ENCODE measurements around the gene SIK1. TPM values are rescaled to one million over a fixed set of nuclear protein-coding genes. Genes with fewer than 3 reads are reported as not detected.
"Not testable (repeated sequence)": the region's sequence is repeated elsewhere in the genome, so short reads cannot be mapped to it uniquely, and the experiment has no call there.

Gene SIK1
- total RNA-seq, 1 donor from 2014 or later: 93.5 TPM

DNA sequence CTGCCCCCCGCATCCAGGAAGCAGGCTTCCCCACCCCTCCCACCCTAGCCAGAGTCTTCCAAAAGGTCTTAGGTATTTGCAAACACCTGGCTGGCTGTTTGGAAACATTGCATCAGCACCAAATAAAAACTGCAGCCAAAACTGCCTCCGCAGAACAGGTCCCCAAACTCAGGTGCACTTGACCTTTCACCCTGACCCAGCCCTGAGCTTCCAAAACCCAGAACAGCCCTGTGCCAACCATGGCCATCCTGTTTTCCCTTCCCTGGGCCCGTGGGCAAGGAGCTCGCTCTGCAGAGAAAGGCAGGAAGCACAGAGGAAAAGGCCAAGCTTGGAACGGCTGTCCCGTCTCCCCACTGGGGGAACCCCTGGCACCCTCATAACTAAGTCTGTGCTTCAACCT, 2.0 kb upstream of the SIK1 start:
- intact Hi-C loops (cut with DNase I); H3K4me3 ChIP-seq; DNase-seq (ENCODE audit: extremely low spot score in 2 of 2); H3K27me3 ChIP-seq; H3K4me1 ChIP-seq; H3K36me3 ChIP-seq; H3K9me3 ChIP-seq; H3K27ac ChIP-seq: not testable (repeated sequence)

DNA sequence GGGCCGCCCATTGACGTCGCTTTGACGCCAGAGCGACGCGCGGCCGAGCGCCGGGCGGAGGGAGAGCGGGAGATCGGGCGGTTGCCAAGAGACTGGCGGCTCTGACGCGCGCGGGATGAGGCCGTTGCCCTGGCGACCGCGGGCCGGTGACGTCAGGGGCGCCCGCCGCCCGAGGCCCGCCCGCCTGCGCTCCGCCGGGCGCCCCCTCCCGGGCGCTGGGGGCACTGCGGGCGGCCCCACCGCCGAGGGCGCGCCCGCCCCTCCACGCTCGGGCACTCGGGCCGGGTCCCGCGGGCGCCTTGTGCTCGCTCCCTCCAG, 270 bp upstream of the SIK1 start:
- H3K4me1 ChIP-seq; H3K9me3 ChIP-seq; H3K4me3 ChIP-seq; H3K36me3 ChIP-seq; H3K27me3 ChIP-seq; H3K27ac ChIP-seq; intact Hi-C loops (cut with DNase I); DNase-seq (ENCODE audit: extremely low spot score in 2 of 2): not testable (repeated sequence)

DNA sequence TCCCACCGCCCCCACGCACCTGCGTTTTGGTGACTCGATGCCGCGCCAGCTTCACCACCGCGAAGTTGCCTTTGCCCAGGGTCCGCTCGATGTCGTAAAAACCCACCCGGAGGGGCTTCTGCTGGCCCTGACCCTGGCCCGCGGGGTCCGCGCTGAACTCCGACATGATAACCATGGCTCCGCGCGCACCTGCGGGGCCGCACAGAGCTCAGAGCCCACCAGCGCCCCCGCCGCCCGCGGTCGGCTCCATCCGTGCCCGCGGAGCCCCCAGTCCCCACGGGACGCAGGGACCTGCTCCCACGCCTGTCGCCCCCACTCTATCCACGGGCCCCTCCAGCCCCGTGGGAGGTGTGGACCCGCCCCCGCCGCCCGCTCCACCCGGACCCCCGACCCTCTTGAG, 927 bp downstream of the SIK1 start:
- intact Hi-C loops (cut with DNase I); H3K9me3 ChIP-seq; H3K27ac ChIP-seq; H3K36me3 ChIP-seq; H3K27me3 ChIP-seq; H3K4me1 ChIP-seq; DNase-seq (ENCODE audit: extremely low spot score in 2 of 2); H3K4me3 ChIP-seq: not testable (repeated sequence)

DNA sequence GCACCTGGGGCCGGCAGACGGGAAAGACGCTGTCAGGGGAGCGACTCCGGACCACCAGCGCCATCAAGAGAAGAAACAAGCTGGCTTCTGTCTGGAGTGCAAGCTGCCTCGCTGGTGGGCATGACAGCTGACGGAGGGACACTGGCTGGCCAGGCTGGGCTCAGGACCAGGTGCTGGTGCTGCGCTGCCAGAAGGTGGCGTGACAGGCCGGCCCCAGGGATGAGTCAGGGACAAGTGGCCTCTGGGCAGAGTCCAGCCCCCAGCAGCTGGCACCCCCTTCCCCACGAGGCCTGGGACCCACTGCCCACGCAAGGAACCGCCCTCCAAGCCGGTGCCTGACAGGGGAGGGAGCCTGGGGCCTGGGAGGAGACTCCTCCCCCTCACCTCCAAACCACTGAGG, 7.5 kb downstream of the SIK1 start:
- H3K4me3 ChIP-seq; H3K4me1 ChIP-seq; H3K9me3 ChIP-seq; H3K36me3 ChIP-seq; DNase-seq (ENCODE audit: extremely low spot score in 2 of 2); H3K27me3 ChIP-seq; intact Hi-C loops (cut with DNase I); H3K27ac ChIP-seq: not testable (repeated sequence)

DNA sequence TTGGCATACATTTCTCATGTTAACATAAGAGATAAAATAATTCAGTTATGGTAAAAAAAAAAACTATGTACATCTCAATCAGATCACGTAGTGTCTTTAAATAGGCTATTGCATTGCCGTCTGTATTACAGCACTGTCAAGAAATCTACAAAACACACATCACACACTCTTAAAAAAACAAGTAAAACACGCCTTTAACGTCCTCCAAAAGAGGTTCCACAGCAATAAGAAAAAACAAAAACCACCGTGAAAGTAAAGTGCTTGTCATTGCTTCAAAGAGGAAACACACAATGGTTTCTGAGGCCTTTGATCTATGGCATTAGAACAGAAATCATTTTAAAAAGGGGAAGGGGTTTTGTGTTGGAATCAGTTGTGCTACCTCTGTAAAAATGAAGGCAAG, 12.4 kb downstream of the SIK1 start:
- intact Hi-C loops (cut with DNase I); H3K4me3 ChIP-seq; H3K27me3 ChIP-seq; H3K4me1 ChIP-seq; H3K9me3 ChIP-seq; H3K36me3 ChIP-seq; H3K27ac ChIP-seq; DNase-seq (ENCODE audit: extremely low spot score in 2 of 2): not testable (repeated sequence)

DNA sequence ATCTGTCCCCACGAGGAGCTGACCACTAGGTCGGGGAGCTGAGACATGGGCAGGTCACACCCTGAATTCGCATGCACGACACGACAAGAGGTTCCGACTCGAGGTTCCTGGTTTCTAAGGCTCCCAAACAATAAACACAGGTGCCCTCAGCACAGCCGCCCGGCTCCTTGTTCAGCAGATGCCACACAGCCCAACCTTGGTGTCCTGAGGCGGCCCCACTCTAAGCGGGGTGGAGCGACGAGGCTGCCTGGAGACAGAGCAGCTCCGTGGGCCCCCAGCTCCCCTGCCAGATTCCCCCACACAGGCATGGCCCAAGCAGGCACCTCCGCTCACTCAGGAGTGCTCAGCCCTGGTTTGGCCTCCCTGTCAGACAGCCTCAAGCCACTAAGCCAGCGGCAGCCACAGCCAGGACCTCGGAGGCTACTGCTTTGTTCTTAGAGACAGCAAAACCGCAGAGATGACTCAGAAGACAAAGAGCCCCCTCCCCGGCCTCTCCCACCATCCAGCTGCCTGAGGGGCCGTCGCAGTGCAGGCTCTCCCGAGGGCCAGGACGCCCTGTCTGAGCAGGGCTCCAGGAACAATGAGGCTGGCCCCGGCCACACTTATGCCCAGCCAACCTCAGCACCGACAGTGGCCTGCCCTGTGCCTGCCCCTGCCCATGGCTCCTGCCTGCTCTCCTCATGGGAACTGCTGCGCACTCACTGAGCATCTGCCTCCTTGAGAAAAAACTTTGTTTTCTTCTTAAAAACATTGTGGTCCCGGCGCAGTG, 14.7 kb downstream of the SIK1 start:
- intact Hi-C loops (cut with DNase I); H3K27ac ChIP-seq; DNase-seq (ENCODE audit: extremely low spot score in 2 of 2); H3K36me3 ChIP-seq; H3K27me3 ChIP-seq; H3K4me1 ChIP-seq; H3K9me3 ChIP-seq; H3K4me3 ChIP-seq: not testable (repeated sequence)

DNA sequence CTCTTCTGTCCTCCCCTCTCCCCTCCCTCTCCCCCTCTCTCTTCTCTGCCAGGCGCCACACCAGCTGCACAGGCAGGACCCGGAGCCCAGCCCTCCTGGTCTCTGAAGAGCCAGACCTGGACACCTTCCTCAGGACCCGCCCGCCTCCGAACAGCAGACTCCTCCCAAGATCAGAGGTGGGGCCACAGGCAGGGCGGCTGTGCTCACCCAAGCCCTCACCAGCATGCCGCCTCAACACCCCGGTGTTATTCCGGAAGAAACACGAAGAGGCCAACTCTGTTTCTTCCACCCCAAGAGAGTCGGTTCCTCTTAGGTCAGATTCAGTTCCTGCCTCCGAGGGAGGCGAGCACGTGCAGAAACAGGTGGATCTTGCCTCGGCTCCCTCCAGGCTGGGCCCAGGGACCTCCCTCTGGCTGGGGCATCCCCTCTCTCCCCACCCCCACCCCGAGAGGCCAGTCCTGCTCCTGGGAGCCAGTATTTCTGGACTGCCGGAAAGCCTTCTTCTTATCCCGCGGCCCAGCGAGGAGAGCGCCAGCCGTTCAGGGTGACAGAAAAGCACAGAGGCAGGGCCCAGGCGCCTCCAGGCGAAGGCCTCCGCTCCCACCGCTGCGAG, 16.4 kb downstream of the SIK1 start:
- H3K9me3 ChIP-seq; H3K27ac ChIP-seq; intact Hi-C loops (cut with DNase I); DNase-seq (ENCODE audit: extremely low spot score in 2 of 2); H3K4me1 ChIP-seq; H3K36me3 ChIP-seq; H3K4me3 ChIP-seq; H3K27me3 ChIP-seq: not testable (repeated sequence)

DNA sequence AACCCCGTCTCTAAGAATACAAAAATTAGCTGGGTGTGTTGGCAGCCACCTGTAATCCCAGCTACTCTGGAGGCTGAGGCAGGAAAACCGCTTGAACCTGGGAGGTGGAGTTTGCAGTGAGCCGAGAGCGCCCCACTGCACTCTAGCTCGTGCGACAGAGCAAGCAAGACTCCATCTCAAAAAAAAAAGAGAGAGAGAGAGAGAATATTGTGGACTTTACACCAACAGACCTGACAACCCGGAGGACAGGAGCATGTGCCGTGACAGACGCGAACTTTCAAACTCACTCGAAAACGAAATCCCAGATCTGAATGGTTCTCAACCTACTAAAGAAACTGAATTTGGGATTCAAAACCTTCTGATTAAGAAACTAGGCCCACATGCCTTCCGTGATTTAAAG, 19.8 kb downstream of the SIK1 start:
- H3K27me3 ChIP-seq; H3K4me1 ChIP-seq; DNase-seq (ENCODE audit: extremely low spot score in 2 of 2); intact Hi-C loops (cut with DNase I); H3K4me3 ChIP-seq; H3K9me3 ChIP-seq; H3K27ac ChIP-seq; H3K36me3 ChIP-seq: not testable (repeated sequence)

DNA sequence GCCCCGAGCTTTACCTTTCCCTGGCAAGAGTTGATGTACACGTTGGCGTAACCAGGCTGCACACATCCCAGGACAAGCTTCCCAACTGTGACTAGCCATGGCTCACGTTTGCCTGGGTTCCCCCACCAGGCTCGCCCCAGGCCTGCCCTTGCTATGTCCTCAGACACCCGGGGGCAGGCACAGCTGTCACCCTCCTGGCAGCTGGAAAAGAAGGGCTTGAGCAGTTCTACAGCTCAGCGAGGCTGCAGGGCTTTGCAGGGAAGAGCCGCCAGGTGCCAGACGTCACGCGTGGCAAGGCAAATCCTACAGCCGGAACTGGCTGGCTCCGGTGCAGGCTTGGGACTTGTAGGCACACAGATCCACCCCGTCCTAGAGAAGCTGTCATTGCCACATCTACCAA, 22.5 kb downstream of the SIK1 start:
- H3K4me3 ChIP-seq; intact Hi-C loops (cut with DNase I); H3K9me3 ChIP-seq; H3K4me1 ChIP-seq; H3K27ac ChIP-seq; DNase-seq (ENCODE audit: extremely low spot score in 2 of 2); H3K36me3 ChIP-seq; H3K27me3 ChIP-seq: not testable (repeated sequence)

DNA sequence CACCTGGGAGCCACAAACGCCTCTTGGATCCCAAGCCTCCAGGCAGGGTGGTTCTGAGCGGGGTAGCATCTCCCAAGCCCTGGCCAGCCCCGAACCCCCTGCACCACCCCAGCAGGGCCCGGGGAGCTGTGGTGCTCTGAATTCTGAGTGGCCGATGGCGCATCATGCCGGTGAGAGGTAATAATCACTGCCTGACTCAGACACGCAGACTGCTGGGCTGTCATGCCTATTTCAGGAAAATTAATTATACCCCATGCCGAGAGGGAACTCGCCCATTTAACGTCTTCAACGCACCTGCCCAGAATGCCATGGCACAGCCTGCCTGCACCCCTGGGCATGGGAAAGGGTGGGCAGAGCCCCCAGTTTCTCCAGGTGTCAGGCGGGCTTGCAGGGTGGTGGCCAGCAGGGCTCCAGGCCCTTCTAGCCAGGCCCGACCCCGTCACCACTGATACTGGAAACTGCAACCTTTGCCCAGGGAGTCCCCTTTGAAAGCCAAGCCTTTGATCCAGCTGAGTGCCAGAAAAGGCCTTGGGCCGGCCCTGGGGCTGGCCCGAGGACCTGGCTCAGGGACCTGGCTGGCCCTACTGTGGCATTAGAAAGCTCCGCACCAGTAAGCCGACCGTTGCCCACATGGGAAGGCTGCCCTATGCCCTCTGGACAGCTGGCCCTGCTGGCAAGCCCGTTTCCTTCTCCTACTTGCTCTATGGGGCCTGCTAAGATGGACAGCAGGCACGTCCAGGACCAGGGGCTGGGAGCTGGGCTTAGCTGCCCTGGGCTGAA, 23.1 kb downstream of the SIK1 start:
- H3K4me1 ChIP-seq; H3K36me3 ChIP-seq; intact Hi-C loops (cut with DNase I); H3K4me3 ChIP-seq; DNase-seq (ENCODE audit: extremely low spot score in 2 of 2); H3K27ac ChIP-seq; H3K9me3 ChIP-seq; H3K27me3 ChIP-seq: not testable (repeated sequence)

DNA sequence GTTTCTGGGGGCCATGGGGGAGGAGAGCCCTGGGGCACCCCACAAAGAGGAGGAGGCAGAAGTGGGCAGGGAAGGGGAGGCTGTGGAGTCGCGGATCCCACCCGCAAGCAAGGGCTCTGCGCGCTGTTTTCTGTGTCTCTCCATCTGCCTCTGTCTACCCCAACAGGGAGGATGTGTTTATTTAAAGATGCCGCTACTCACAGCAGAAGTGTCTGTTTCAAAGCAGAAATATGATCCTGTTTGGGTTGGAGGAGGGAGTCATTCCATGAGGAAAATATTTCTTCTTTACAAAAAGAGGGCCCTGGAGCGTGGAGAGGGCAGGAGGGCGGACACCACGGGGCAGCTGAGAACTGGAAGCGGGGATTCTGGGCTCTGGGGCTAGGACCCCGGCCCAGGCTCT, 25.8 kb downstream of the SIK1 start:
- H3K4me3 ChIP-seq; DNase-seq (ENCODE audit: extremely low spot score in 2 of 2); H3K27ac ChIP-seq; H3K36me3 ChIP-seq; H3K9me3 ChIP-seq; intact Hi-C loops (cut with DNase I); H3K27me3 ChIP-seq; H3K4me1 ChIP-seq: not testable (repeated sequence)

DNA sequence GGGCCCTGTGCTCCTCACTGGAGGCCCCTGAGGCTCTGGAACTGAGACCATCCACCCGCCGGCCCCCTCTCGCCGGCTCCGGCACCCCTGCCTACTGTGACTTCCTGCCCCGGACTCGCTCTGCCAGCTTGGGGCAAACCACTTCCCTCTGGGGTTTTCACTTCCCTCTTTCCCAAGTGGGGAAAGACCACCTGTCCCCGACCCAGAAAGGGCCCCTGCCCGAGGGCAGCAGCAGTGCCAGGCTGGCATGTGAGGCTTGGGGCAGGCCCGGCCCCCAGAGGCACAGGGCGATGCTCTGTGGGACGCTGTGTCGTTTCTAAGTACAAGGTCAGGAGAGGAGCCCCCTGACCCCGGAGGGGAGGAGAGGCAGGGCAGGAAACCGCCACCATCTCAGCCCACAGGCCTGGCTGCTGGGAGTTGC, 27.3 kb downstream of the SIK1 start:
- H3K4me1 ChIP-seq; H3K27ac ChIP-seq; DNase-seq (ENCODE audit: extremely low spot score in 2 of 2); H3K36me3 ChIP-seq; H3K27me3 ChIP-seq; H3K4me3 ChIP-seq; intact Hi-C loops (cut with DNase I); H3K9me3 ChIP-seq: not testable (repeated sequence)

DNA sequence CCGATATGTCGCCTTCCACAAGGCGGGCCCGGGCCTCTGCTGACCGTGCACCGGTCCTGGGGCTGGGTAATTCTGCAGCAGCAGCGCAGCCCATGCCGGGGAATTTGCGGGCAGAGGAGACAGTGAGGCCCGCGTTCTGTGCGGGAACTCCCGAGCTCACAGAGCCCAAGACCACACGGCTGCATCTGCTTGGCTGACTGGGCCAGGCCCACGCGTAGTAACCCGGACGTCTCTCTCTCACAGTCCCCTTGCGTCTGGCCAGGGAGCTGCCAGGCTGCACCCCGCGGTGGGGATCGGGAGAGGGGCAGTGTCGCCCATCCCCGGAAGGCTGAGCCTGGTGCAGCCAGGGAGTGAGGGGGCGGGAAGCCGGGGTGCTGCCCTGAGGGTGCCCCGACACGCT, 27.8 kb downstream of the SIK1 start:
- H3K9me3 ChIP-seq; H3K36me3 ChIP-seq; H3K4me1 ChIP-seq; H3K4me3 ChIP-seq; H3K27me3 ChIP-seq; DNase-seq (ENCODE audit: extremely low spot score in 2 of 2); H3K27ac ChIP-seq; intact Hi-C loops (cut with DNase I): not testable (repeated sequence)

DNA sequence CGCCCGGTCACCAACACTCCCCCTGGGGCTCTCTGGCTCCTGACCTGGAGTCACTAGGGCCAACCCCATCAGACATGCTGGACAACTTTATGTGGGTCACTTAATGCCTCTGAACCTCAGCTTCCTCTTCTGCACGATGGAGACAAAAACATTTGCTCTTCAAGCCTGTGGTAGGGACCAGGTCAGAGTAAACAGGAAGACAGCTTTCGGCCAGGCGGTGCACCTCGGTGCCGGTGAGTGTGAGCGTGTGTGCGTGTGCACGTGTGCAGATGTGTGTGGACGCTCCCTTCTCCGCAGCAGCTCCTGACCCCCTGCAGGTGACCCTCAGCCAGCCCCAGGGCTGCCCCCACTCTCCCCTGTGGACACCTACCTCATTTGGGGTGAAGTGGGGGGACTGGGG, 28.4 kb downstream of the SIK1 start:
- intact Hi-C loops (cut with DNase I); DNase-seq (ENCODE audit: extremely low spot score in 2 of 2); H3K27me3 ChIP-seq; H3K4me3 ChIP-seq; H3K9me3 ChIP-seq; H3K27ac ChIP-seq; H3K36me3 ChIP-seq; H3K4me1 ChIP-seq: not testable (repeated sequence)
